Activated CD4-positive, alpha-beta T cell treated with anti-CD3 and anti-CD28 coated beads for 4 hours (primary cell): ENCODE results near the gene KCNS1.
A peak's percentile ranks its signal among the peaks of the same experiment; 100 is the strongest.

Source experiments
- DNase-seq, 2 donors: peaks; one replicate each; pipeline ENCODE4 v3.0.0-alpha.2; 2020

The KCNS1 gene

GRCh38 chr20:45109634-45110033 lies 8.7 kb upstream of the KCNS1 start:
- no peak for DNase-seq

GRCh38 chr20:45105317-45105716 lies 4.4 kb upstream of the KCNS1 start:
- no peak for DNase-seq

GRCh38 chr20:45104786-45105185 lies 3.9 kb upstream of the KCNS1 start:
- no peak for DNase-seq

- no peak for DNase-seq
These were observed 2.1 kb upstream of the KCNS1 start for GRCh38 chr20:45103072-45103471.

- no peak for DNase-seq
These were observed 465 bp upstream of the KCNS1 start for GRCh38 chr20:45101333-45101850.

GRCh38 chr20:45098103-45098773 lies 2.7 kb downstream of the KCNS1 start:
- DNase-seq, result no peak

GRCh38 chr20:45097485-45098102 lies 3.3 kb downstream of the KCNS1 start:
- peak; percentile 19 to 21 for DNase-seq

GRCh38 chr20:45096781-45097180 lies 4.1 kb downstream of the KCNS1 start:
- no peak for DNase-seq

GRCh38 chr20:45095805-45096238 lies 5.1 kb downstream of the KCNS1 start:
- peak; percentile 55 to 67 for DNase-seq

GRCh38 chr20:45094864-45095574 lies 5.9 kb downstream of the KCNS1 start:
- DNase-seq, result no peak

- DNase-seq, result no peak
These were observed 6.7 kb downstream of the KCNS1 start for GRCh38 chr20:45094201-45094600.

- no peak for DNase-seq
These were observed 8.0 kb downstream of the KCNS1 start for GRCh38 chr20:45092898-45093297.

- no peak for DNase-seq
These were observed 9.6 kb downstream of the KCNS1 start for GRCh38 chr20:45091366-45091765.

GRCh38 chr20:45090481-45090880 lies 10.4 kb downstream of the KCNS1 start:
- no peak for DNase-seq

- no peak for DNase-seq
These were observed 12.7 kb downstream of the KCNS1 start for GRCh38 chr20:45088247-45088646.

- DNase-seq, result no peak
These were observed 13.1 kb downstream of the KCNS1 start for GRCh38 chr20:45087814-45088213.

- no peak for DNase-seq
These were observed 13.7 kb downstream of the KCNS1 start for GRCh38 chr20:45087097-45087790.

- DNase-seq, result no peak
These were observed 15.1 kb downstream of the KCNS1 start for GRCh38 chr20:45085867-45086266.

- DNase-seq, result no peak
These were observed 15.6 kb downstream of the KCNS1 start for GRCh38 chr20:45085289-45085688.

GRCh38 chr20:45083127-45083526 lies 17.8 kb downstream of the KCNS1 start:
- no peak for DNase-seq

GRCh38 chr20:45082468-45082867 lies 18.5 kb downstream of the KCNS1 start:
- no peak for DNase-seq

- no peak for DNase-seq
These were observed 19.9 kb downstream of the KCNS1 start for GRCh38 chr20:45080867-45081624.

- no peak for DNase-seq
These were observed 23.4 kb downstream of the KCNS1 start for GRCh38 chr20:45077559-45077958.
